ENCODE measurements around the gene CAVIN1. TPM values are rescaled to one million over a fixed set of nuclear protein-coding genes. Genes with fewer than 3 reads are reported as not detected.
"Not testable (repeated sequence)": the region's sequence is repeated elsewhere in the genome, so short reads cannot be mapped to it uniquely, and the experiment has no call there.

CAVIN1 gene
- polyA plus RNA-seq, 1 donor, result 47.4 TPM

DNA sequence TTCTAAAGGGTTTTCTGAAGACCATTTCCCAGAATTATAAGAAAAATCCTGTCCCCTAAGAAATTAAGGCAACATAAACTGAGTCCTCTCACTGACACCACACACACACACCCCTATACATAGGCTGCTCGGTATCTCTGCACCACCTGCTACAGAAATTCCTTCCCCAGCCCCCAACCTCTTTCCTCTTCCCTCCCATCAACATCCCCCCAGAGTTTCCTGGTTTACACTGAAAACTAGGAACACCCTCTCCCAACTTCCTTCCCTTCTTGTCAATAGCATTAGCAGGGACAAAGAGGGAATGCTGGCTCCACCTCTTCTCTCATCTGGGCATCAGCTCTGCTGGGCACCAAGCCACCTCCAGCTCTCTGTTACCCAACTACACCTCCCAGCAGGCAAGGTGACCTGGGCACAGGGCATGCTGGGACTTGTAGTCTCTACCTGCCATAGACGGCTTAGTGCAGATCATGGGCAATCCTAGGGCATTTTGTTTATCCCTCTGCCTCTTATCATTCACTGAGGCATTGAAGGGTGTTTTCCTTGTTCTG lies 15.7 kb downstream of the CAVIN1 start:
- DNase-seq, result peak; percentile 37

DNA sequence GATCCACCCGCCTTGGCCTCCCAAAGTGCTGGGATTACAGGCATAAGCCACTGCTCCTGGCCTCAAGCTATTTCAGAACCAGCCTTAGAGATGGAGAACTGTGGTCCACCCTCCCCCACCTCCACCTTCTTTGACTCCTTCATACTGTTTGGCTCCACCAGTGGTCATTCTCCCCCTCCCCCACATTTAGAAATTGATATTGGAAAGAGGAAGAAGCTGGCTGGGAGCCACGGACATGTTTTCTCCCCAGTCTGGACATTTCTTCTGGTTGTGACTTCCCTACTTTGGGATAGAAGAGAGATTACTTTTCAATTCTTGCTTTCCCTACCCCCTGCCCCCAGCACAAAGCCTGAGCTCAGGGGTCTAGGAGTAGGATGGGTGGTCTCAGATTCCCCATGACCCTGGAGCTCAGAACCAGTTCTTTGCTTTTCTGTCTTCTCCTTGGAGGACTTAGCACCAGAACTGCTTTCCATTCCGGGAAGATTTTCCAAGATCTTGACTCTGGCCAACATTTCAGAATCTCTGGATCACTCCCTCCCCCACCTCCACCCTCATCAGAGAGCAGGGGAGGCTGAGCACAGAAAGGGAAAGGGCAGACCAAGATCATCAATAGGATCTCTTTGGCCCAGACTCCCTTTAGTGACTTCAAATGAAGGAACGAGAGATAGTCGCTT lies 16.3 kb downstream of the CAVIN1 start:
- no peak for DNase-seq

GRCh38 chr17:42405963-42406495 lies 17.0 kb downstream of the CAVIN1 start:
- peak; percentile 59 for DNase-seq

GRCh38 chr17:42405076-42405475 lies 18.0 kb downstream of the CAVIN1 start:
- DNase-seq, result no peak

DNA sequence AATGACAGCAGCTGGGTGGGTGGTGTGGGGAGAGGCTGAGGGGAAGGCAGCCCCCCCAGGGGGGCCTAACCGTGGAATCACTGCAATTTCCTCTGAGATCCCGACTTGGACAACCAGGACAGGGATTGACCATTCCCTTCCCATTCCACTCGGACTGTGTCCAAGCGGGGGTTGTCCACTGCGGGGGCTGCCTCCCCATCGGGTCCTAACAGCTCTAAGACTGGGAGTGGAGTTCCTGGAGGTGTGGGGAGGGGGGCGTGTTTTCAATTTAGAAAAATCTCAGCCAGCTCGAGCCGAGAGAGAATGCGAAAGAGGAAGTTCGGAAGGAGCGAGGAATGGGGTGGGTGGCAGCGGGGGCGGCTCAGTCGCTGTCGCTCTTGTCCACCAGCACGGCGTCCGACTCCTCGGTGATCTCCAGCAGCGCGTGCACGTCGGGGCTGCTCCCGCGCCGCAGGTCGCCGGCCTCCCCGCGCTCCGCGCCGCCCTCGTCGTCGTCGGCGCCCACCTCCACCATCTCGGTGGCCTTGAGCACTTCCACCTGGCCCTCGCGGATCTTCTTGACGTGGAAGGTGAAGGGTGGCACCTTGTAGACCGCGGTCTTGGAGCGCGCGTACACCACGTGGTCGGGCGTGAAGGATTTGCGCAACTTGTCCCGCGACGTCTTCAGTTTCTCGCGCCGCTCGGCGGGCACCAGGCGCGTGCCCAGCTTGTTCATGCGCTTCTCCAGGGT lies 18.6 kb downstream of the CAVIN1 start:
- DNase-seq, result no peak

DNA sequence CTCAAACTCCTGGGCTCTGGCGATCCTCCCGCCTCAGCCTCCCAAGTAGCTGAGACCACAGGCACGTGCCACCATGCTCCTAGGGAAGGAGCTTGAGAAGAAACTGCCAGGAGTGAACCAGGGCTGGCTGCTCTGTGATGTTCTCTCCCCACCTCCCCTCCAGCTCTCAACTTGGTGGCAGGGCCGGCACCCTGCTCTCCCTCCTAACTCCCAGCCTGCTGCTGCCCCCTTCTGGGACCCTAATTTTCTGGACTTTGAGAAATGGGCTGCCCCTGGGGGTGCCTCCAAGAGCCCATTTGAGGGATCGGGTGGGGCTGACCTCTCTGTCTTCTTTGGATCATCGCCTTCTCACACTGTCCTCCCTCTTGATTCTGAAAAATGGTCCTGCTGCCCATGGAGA lies 19.9 kb downstream of the CAVIN1 start:
- DNase-seq, result no peak

DNA sequence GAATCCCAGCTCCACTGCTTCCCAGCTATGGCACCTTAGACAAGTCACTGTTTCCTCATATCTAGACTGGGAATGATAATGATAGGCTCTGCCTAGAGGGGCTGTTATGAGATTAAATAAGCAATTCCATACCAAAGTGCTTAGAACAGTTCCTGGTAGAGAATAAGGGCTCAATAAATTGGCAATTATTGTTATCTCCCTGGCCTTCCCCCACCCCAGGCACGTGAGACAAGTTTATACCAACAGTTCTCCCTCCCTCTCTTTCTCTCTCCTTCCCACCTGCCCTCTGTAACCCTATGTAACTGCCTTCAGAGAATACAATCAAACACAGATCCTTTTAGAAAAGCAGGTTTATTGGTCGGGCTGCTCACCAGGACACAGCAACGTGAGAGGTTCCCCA lies 20.9 kb downstream of the CAVIN1 start:
- DNase-seq, result no peak

- not testable (repeated sequence) for DNase-seq
Measured at GRCh38 chr17:42400844-42401375, 22.1 kb downstream of the CAVIN1 start.

- DNase-seq, result no peak
Measured at GRCh38 chr17:42399948-42400843, 22.9 kb downstream of the CAVIN1 start.

GRCh38 chr17:42399121-42399520 lies 23.9 kb downstream of the CAVIN1 start:
- no peak for DNase-seq

DNA sequence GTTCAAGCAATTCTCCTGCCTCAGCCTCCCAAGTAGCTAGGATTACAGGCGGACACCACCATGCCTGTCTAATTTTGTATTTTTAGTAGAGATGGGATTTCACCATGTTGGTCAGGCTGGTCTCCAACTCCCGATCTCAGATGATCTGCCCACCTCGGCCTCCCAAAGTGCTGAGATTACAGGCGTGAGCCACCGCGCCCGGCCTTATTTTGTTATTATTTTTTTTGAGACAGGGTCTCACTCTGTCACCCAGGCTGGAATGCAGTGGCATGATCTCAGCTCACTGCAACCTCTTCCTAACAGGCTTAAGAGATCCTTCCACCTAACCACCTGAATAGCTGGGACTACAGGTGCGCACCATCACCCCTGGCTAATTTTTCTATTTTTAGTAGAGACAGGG lies 27.5 kb downstream of the CAVIN1 start:
- not testable (repeated sequence) for DNase-seq

DNA sequence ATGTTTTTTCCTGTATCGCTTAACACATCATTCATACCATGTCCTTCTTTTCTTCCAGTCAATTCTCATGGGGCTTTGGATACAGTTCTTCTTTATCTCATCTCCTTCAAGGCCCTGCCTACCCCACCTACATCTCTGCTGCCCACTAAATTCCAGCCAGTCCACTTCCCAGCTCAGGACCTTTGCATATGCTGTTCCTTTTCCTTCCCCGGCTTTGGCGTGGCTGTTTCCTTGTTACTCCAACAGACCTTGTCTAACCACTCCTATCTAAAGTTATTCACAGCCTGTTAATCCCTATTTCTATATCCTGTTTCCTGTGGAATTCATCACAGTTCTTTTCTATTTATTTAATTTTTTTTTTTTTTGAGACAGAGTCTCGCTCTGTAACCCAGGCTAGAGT lies 28.2 kb downstream of the CAVIN1 start:
- no peak for DNase-seq

- DNase-seq, result no peak
Measured at GRCh38 chr17:42392692-42393415, 30.2 kb downstream of the CAVIN1 start.

- not testable (repeated sequence) for DNase-seq
Measured at GRCh38 chr17:42391439-42391838, 31.6 kb downstream of the CAVIN1 start.

DNA sequence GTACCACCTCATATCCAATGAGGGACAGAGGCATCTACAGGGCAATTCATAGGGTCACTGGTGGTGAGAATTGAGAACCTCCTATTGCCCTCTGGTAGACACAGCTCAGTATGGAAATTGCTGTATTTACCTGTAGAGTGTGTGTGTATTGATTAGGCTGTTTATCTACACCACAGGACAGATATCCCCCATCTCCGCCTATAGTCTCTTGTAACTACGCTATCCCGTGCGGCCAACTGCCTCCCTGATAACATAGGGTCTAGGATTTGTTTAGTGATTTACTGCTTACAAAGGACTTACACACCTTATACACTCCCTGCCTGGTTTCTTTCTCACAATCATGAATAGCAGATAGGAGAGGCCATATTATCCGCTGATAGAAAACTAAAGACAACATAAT lies 33.2 kb downstream of the CAVIN1 start:
- DNase-seq, result no peak

GRCh38 chr17:42389135-42389417 lies 34.0 kb downstream of the CAVIN1 start:
- DNase-seq, result no peak

DNA sequence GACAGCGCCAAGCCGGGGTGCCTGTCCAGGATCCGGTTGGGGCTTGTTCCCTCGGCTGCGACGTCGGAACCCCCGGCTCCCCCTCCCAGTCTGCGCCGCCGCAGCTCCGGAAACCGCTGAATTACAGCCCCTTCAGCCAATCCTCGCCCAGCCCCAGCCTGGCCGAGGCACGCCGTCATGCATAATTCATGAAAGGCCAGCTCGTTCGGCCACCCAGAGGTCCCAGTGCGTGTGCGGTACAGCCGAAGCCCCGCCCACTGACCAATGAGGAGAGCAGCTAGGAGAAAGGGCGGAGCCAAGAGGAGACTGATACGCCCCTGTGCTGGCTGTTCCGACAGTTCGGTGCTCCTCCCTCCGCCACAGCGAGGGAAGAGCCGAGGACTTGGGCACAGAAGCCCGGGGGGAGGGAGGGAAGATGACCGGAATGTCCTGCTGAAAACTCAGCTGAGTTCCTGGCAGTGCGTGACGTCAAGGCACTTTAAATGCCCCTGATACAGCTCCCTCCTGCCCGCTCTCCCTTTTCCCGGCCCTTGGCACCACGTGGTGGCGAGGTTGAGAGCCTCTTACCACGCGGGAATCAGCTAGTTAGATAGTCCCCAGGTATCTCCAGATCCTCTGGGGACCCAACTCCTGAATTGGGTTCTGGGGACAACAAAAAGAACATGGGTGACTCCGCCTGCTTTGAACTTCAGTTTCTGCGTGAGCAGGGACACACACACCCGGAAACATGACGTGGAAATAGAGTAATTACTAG lies 34.5 kb downstream of the CAVIN1 start, which contains the start of gene STAT3:
Gene STAT3 (minus strand): TSS at position 62 of the 754 bp plus-strand sequence. CDS start 39,926 bp downstream, outside the sequence.
- DNase-seq, result peak; percentile 100

GRCh38 chr17:42387661-42388380 lies 35.2 kb downstream of the CAVIN1 start:
- peak; percentile 29 for DNase-seq

GRCh38 chr17:42386777-42387657 lies 36.0 kb downstream of the CAVIN1 start:
- DNase-seq, result peak; percentile 62
